GM18867 (cell line): Measurements from ENCODE around the gene CT45A9.
"Not testable (repeated sequence)": the region's sequence is repeated elsewhere in the genome, so short reads cannot be mapped to it uniquely, and the experiment has no call there.

Source experiments
- ATAC-seq: cut with Tn5 transposase; IDR thresholded peaks from one replicate; pipeline ENCODE4 v1.9.1; 2021; ENCODE audit warnings: mild to moderate bottlenecking, moderate library complexity; ENCODE audit not compliant: unreplicated experiment

Gene CT45A9

DNA sequence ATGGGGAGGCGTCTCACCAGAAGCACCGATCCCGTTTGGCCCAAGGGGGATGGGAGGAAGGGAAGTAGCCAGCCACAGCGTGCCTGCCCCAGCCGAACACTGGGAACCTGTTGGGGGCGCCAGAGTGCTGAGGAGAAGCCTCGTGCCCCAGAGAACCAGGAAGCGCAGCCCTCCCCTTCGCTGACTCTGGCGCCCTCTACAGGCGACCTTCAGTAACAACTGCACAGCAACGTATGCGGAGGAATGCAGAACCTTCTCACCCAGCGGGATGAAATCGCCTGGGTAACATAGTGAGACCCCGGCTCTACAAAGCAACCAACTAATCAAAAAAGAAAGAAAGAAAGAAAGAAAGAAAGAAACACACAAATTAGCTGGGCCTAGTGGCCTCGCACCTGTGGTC is at the start of gene CT45A9:
CT45A9 (minus strand) TSS at position 101 of the 400 bp plus-strand sequence. CDS start 3,751 bp downstream, outside the sequence.
- not testable (repeated sequence) for ATAC-seq

- not testable (repeated sequence) for ATAC-seq
Observed at GRCh38 chrX:135920516-135920915, 48.9 kb upstream of the CT45A9 start.

GRCh38 chrX:135914404-135914803 is 42.8 kb upstream of the CT45A9 start:
- ATAC-seq = no peak

DNA sequence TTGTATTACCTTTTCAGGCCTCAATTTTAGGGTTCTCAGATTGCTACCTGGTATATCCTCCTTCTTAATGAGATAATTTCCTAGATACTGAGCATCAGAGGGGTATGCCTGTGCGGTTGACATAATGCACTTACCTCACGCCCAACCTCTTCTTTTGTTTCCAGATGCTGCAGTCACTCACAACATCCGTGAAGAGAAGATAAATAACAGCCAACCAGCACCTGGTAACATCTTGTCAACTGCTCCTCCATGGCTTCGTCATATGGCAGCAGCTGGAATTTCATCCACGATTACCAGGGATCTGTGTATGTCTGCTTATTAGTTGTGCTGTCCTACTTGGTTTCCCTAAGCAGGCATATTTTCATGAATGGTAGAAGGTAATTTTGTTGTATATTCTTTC is 38.6 kb upstream of the CT45A9 start:
- ATAC-seq = no peak

DNA sequence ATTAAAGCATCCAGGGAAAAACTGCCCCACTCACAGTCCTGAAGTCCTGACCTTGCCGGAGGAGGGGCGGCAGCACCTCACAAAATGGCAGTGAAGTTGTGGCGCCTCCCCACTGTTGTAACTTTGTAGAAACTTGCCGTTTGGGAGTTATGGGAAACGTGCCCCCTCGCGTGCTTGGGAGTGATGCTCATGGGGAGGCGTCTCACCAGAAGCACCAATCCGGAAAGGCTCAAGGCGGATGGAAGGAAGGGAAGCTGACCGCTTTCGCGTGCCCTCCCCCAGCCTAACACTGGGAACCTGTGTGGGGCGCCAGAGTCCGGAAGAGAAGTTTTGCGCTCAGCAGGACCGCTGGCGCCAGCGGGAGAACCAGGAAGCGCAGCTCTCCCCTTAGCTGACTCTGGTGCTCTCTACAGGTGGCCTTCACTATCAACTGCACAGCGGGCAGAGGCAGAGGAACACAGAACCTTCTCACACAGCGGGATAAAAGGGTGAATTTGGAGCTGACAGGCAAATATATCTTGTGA is 21.7 kb upstream of the CT45A9 start, which contains the start of the genes CT45A10 and SAGE1:
CT45A10 (minus strand) TSS at position 151 of the 524 bp plus-strand sequence. CDS start 8,100 bp downstream, outside the sequence.
SAGE1 (plus strand) TSS at position 423 of the 524 bp plus-strand sequence. CDS start 2,527 bp downstream, outside the sequence.
- ATAC-seq = no peak

- ATAC-seq = no peak
Observed at GRCh38 chrX:135892781-135893180, 21.2 kb upstream of the CT45A9 start.

DNA sequence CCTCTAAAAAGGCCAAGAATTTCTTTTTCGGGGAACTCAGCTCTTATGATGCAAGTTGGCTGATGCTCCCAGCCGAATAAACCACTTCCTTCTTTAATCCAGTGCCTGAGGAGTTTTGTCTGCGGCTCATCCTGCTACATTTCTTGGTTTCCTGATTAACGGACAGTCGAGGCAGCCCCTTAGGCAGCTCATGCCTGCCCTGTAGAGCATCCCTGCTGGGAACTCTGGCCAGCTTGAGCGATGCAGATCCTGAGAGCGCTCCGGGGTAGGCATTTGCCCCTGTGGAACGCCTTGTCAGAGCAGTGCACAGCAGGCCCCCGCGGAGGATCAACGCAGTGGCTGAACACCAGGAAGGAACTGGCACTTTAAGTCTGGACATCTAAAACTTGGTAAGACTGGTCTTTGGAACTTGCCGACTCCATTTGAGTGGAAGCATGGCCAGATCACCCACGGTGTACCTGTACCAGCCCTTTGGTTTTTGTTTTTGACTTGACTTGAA is 18.5 kb upstream of the CT45A9 start:
- no peak for ATAC-seq

DNA sequence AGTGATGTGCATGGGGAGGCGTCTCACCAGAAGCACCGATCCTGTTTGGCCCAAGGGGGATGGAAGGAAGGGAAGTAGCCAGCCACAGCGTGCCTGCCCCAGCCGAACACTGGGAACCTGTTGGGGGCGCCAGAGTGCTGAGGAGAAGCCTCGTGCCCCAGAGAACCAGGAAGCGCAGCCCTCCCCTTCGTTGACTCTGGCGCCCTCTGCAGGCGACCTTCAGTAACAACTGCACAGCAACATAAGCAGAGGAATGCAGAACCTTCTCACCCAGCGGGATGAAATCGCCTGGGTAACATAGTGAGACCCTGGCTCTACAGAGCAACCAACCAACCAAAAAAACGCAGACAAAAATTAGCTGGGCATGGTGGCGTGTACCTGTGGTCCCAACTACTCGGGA is 17.4 kb upstream of the CT45A9 start:
- ATAC-seq = not testable (repeated sequence)

- not testable (repeated sequence) for ATAC-seq
Observed at GRCh38 chrX:135888230-135888629, 16.6 kb upstream of the CT45A9 start.

DNA sequence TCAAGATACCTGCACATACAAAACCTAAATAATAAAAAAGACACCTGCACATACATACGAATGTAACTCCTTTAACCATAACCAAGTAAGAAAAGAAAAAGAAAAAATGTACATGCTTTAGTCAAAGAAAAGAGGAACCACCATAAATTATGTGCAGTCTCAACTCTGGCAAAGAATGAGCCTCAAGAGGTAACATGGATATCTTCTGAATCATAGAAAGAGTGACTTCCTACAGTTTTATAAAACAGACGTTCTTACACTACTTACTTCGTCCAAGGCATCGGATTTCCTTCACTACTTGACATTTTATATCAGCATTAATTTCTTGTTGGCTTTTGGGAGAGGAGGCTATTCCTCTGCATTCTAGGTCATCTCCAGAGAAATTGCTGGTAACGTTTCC is 11.1 kb upstream of the CT45A9 start:
- not testable (repeated sequence) for ATAC-seq

DNA sequence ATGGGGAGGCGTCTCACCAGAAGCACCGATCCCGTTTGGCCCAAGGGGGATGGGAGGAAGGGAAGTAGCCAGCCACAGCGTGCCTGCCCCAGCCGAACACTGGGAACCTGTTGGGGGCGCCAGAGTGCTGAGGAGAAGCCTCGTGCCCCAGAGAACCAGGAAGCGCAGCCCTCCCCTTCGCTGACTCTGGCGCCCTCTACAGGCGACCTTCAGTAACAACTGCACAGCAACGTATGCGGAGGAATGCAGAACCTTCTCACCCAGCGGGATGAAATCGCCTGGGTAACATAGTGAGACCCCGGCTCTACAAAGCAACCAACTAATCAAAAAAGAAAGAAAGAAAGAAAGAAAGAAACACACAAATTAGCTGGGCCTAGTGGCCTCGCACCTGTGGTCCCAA is 17.2 kb downstream of the CT45A9 start, which contains the start of gene CT45A8:
CT45A8 (minus strand) TSS at position 101 of the 400 bp plus-strand sequence. CDS start 3,755 bp downstream, outside the sequence.
- not testable (repeated sequence) for ATAC-seq

DNA sequence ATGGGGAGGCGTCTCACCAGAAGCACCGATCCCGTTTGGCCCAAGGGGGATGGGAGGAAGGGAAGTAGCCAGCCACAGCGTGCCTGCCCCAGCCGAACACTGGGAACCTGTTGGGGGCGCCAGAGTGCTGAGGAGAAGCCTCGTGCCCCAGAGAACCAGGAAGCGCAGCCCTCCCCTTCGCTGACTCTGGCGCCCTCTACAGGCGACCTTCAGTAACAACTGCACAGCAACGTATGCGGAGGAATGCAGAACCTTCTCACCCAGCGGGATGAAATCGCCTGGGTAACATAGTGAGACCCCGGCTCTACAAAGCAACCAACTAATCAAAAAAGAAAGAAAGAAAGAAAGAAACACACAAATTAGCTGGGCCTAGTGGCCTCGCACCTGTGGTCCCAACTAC is 34.4 kb downstream of the CT45A9 start, which contains the start of gene CT45A7:
CT45A7 (minus strand) TSS at position 101 of the 400 bp plus-strand sequence. CDS start 3,747 bp downstream, outside the sequence.
- not testable (repeated sequence) for ATAC-seq

- not testable (repeated sequence) for ATAC-seq
Observed at GRCh38 chrX:135819912-135820311, 51.7 kb downstream of the CT45A9 start, which contains the start of gene CT45A2. CT45A2 (minus strand) TSS chrX:135820012; CDS start chrX:135816265, 3,747 bp downstream.
